ENCODE results near the gene POTEE.
"Not testable (repeated sequence)": the region's sequence is repeated elsewhere in the genome, so short reads cannot be mapped to it uniquely, and the experiment has no call there.

DNA sequence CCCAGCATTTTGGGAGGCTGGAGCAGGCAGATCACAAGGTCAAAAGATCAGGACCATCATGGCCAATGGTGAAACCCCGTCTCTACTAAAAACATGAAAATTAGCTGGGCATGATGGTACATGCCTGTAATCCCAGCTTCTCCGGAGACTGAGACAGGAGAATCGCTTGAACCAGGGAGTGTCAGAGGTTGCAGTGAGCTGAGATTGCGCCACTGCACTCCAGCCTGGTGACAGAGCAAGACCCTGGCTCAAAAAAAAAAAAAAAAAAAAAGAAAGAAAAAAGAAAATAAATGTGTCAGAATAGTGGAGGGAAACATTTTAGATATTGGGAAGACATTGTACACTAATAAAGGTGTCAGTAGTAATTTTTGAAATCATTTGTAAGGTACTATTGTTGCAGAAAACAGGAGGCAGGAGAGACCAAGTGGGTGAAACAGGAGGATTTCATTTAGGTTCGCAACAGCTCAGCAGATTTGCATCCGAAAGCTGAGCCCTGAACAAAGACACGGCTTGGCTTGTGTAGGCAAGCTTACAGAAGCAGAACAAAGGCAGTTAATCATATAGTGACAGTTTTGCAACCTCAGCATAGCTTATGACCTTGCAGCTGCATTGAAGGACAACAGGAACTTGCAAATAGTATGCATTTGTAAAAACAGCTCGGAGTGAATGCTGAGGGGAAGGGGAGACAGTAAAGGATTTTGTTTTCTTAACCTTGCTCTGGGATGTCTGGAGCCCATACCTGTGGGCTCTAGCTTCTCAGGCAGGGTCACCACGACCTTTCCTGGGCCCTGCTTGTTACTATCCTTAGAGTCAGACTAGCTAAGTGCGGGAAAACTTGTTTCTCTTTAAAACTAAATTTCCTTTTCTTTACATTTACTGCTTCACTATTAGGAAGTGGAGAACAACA lies 26.5 kb downstream of the POTEE start:
- TF ChIP-seq, protein P1, sequence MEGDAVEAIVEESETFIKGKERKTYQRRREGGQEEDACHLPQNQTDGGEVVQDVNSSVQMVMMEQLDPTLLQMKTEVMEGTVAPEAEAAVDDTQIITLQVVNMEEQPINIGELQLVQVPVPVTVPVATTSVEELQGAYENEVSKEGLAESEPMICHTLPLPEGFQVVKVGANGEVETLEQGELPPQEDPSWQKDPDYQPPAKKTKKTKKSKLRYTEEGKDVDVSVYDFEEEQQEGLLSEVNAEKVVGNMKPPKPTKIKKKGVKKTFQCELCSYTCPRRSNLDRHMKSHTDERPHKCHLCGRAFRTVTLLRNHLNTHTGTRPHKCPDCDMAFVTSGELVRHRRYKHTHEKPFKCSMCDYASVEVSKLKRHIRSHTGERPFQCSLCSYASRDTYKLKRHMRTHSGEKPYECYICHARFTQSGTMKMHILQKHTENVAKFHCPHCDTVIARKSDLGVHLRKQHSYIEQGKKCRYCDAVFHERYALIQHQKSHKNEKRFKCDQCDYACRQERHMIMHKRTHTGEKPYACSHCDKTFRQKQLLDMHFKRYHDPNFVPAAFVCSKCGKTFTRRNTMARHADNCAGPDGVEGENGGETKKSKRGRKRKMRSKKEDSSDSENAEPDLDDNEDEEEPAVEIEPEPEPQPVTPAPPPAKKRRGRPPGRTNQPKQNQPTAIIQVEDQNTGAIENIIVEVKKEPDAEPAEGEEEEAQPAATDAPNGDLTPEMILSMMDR (IDR thresholded peaks at IDR 0.05; ENCODE audit: borderline replicate concordance, extremely low read depth, low read length, poor library complexity, severe bottlenecking) = not testable (repeated sequence)
- not testable (repeated sequence) for TF ChIP-seq EZH2 (IDR thresholded peaks at IDR 0.05; ENCODE audit: borderline replicate concordance, low read depth, low read length, severe bottlenecking)

Data from DND-41 (cell line).